Posterior cingulate gyrus (tissue), 11 donors: ENCODE results near the gene ZBTB7C.
A peak's percentile ranks its signal among the peaks of the same experiment; 100 is the strongest.

Source experiments
- DNase-seq, 10 donors: peaks; one replicate each; pipeline versions ENCODE4 v3.0.0 to v3.0.0-alpha.2; 2020 to 2021; ENCODE audit warnings: mixed read lengths in 3 of 10
- intact Hi-C: fragments of 100-400 bp; cut with DNase I; formaldehyde crosslinking; loops from one replicate; pipeline ENCODE4 v1.15.1; 2023

The ZBTB7C gene

GRCh38 chr18:48229552-48229981, 179.6 kb downstream of the ZBTB7C start:
- DNase-seq, result no peak

DNA sequence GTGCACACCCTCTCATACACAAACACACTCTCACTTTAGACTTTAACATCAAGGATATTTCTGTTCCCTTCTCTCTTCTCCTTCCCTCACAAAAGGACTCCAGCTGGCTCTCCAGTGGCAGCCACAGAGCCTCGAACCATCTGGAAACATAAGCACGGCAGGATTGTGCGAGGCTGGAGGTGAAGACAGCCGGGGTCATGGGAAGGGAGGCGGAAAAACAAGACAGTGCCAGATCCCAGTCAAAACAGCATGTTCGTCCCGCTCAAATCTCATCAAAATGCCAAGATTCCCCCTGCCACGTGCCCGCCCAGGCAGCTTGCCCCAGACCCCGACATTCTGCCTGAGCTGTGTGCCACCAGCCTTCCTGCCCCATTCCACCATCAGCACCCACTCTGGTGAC, 180.3 kb downstream of the ZBTB7C start:
- no peak for DNase-seq
- intact Hi-C loops, result no loop called here

More at GRCh38 chr18:48229552-48229981, 179.6 kb downstream of the ZBTB7C start:
- intact Hi-C loops, result no loop called here

DNA sequence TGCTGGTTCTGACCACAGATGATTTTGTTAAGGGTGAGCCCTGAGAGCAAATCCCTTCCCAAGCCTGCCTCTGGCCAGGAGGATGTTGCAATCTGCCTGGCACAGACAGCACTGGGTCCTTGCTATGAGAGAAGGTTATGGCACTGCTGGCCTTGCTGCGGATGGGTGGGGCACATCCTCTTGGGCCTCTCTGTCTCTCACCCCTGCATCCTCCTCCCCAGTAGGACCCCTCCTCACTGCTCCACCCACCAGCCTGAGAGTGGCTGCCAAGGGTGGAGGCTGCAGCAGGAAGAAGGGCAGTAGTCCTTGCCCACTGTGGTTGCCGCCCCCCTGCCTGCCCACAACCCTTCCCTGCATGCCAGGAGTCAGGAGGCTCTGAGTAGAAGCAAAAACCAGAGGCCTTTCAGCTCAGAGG, 180.9 kb downstream of the ZBTB7C start:
- no peak for DNase-seq
- intact Hi-C loops, result no loop called here

- intact Hi-C loops, result no loop called here
Observed at GRCh38 chr18:48227206-48227605, 182.0 kb downstream of the ZBTB7C start.

GRCh38 chr18:48226401-48226800, 182.8 kb downstream of the ZBTB7C start:
- intact Hi-C loops, result no loop called here
- no peak for DNase-seq

More at GRCh38 chr18:48227206-48227605, 182.0 kb downstream of the ZBTB7C start:
- no peak for DNase-seq

DNA sequence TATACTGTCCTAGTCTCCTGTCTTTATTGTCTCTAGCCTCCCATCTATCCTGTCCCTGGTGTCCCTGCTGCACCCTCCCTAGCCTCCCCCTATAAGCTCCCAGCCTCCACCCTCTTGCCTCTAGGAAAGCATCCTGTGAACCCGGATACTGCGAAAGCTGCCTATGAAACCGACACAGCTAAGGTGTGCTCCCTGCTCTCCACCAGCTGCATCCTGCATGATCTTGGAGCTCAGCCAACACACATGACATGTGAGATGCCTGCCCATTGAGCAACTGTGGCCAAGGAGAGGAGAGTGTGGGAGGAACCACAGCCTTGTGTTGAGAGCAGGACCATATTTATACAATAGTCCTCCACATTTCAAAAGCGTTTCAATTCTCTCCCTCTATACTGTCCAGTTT, 187.1 kb downstream of the ZBTB7C start:
- intact Hi-C loops, result no loop called here
- peak in 4 of 10 donors; percentile 38 to 81 (median 60) for DNase-seq

- intact Hi-C loops, result no loop called here
- DNase-seq, result peak in 1 of 10 donors; percentile 35
Observed at GRCh38 chr18:48219810-48220499, 189.2 kb downstream of the ZBTB7C start.

GRCh38 chr18:48219037-48219809, 190.0 kb downstream of the ZBTB7C start:
- intact Hi-C loops, result no loop called here
- DNase-seq, result no peak

DNA sequence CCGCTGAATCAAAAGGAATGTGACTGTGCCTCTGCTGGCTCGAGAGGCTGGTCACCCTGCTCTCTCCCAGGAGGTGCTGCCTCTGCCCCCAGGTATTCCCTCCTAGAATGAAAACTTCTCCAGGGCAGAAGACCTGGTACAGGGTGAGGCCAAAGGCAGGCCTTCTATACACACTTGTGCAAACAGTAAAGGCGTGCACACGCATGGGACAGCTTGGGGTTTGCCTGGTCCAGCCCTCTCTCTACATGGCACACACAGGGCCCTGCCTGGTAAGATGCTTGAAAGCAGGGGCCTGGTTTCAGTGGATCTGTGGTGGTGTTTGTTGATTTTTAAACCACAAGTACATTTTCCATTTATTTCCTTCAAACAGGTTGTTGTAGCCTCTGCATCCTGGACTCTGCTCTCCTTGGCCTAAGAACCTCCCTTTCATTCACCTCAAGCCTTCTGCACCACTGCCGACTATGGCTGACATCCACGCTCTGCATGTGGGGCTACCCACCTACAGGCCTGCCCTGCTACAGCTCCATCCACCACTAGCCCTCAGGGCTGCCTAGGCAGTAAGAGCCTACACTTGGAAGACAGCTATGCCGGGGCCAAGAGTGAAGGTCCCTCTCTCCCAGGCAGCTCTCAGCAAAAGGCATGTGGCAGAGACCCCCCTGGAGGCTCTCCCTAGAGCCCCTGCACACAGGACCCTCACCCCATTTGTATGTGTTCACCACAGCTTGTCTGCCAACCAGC, 190.7 kb downstream of the ZBTB7C start:
- peak in 2 of 10 donors; percentile 24 to 76 for DNase-seq
- intact Hi-C loops, result no loop called here

- peak in 1 of 10 donors; percentile 71 for DNase-seq
- intact Hi-C loops, result no loop called here
Observed at GRCh38 chr18:48217258-48218250, 191.6 kb downstream of the ZBTB7C start.

GRCh38 chr18:48216639-48217257, 192.4 kb downstream of the ZBTB7C start:
- DNase-seq, result peak in 1 of 10 donors; percentile 83
- intact Hi-C loops, result no loop called here

GRCh38 chr18:48215876-48216638, 193.1 kb downstream of the ZBTB7C start:
- peak in 3 of 10 donors; percentile 81 to 83 (median 82) for DNase-seq
- intact Hi-C loops, result no loop called here

DNA sequence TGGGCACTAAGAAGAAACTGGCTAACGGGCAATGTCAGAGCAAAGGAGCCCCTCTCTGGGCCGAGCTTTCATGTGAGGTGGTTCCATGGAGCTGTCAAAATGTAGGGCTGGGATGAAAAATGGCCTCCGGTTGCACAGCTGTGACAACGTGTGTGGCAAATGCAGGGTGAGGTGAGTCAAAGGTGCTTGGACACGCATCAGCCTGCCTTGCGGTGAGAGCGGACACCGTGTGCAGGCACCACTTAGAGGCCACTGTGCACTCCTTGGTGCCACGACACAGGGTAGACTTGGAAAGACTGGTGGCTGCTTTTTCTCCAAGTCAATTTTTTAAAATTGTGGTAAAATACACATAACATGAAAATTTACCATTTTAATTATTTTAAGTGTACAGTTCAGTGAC, 195.4 kb downstream of the ZBTB7C start:
- intact Hi-C loops, result no loop called here
- DNase-seq, result peak in 1 of 10 donors; percentile 26

- intact Hi-C loops, result no loop called here
- DNase-seq, result peak in 1 of 10 donors; percentile 22
Observed at GRCh38 chr18:48208432-48209140, 200.6 kb downstream of the ZBTB7C start.

- intact Hi-C loops, result no loop called here
Observed at GRCh38 chr18:48207733-48208132, 201.4 kb downstream of the ZBTB7C start.

DNA sequence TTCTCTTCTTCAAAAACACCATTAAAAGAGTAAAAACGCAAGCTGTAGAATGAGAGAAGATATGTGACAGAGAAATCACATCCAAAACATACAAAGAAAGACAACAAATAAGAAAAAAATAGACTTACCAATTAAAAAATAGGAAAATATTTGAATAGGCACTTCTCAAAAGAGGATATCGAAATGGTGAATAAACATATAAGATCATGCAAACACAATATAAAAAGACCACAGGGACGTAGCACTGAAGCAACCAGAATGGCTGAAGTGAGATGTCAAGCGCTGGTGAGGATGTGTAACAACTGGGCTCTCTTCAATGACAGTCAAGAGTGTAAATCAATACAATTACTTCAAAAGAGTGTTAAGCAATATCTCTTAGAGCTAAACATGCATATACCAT, 202.3 kb downstream of the ZBTB7C start:
- intact Hi-C loops, result no loop called here
- no peak for DNase-seq

More at GRCh38 chr18:48207733-48208132, 201.4 kb downstream of the ZBTB7C start:
- DNase-seq, result no peak

DNA sequence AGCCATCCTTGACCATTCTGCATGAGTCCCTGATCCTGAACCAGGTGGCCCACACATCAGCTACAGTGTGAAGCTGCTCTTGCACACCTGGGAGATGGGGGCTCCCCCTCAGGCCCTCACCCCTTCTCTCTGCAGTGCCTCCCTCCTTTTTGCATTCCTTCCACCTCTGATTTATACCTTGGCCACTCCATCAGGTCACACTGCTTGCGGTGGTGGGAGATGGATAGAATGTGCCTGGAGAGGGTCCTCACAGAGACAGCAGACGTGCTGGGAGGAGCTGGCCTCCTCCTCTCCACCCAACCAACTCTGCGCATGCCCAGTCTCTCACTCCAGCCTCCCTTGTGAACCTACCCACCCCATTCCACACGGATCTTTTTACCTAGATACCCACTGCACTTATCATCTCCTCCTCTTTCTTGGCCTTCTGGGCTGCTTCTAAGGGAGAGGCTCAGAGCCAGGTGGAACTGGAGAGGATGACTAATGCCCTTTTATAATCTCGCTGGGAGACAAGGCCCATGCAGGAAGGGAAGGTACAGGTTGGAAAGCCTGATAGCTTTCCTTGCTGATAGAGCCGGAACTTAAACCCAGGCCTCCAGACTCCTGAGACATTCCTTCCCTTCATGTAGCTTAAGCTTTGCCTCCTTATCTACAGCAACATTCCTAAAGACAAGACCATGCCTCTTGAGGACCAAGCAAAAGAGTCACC, 205.1 kb downstream of the ZBTB7C start:
- peak in 1 of 10 donors; percentile 52 for DNase-seq
- intact Hi-C loops, result no loop called here
